NCI-H1417 treated with DMSO at 0.1 percent for 48 hours (cell line): ENCODE results near the gene CPM.
"Not testable (repeated sequence)": the region's sequence is repeated elsewhere in the genome, so short reads cannot be mapped to it uniquely, and the experiment has no call there.

Experiments used
- DNase-seq: peaks from one replicate; lab custom pipeline; 2025; lab: John Stamatoyannopoulos, UW

The CPM gene

DNA sequence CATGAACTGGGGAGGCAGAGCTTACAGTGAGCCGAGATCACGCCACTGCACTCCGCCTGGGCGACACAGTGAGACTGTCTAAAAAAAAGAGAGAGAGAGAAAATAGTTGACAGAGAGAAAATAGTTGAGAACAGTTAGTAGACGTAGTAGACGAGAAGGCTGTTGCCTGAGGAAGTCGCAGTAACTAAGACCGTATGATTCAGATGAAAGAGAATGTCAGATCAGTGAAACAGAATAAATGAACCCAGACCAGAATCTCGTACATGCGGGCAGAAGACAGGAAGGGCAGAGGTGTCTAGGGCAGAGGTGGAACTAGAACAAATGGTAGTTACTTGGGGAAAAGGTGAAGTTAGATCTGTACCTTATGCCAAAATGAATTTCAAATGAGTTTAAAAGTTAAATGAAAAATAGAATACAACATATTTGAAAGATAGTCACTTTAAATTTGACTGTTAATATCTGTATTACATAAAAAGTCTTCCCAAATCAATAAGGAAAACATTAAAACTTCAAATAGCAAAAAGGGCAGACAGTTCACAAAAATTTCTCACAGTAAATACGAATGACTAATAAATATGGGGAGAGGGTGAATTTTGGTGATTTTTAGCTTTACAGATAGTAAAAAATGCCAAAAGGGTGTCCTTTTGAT, 107.3 kb downstream of the CPM start:
- no peak for DNase-seq

DNA sequence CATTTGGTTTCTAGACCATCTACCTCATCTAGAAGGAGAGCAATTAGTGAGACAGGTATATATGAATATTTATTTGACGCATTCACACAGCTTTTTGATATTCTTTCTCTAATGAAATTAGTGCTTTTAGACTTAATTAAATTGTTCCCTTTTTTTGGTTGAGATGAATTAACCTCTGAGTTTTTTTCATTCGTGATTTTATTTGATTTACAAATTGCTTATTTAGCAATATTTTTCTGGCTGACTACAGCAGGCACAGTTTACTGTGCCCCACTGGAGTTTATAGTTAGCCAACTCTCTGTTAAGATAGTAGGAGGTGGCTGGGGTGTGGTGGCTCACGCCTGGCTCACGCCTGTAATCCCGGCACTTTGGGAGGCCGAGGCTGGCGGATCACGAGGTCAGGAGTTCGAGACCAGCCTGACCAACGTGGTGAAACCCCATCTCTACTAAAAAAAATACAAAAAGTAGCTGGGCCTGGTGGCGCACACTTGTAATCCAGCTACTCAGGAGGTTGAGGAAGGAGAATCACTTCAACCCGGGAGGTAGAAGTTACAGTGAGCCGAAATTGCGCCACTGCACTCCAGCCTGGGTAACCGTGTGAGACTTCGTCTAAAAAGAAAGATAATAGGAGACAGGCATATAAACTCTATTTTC, 108.2 kb downstream of the CPM start:
- DNase-seq = no peak

- no peak for DNase-seq
Observed at GRCh38 chr12:68824131-68824530, 108.8 kb downstream of the CPM start.

GRCh38 chr12:68823696-68824095, 109.3 kb downstream of the CPM start:
- no peak for DNase-seq

- DNase-seq = no peak
Observed at GRCh38 chr12:68821357-68822188, 111.4 kb downstream of the CPM start.

GRCh38 chr12:68819481-68819880, 113.5 kb downstream of the CPM start:
- DNase-seq = not testable (repeated sequence)

- no peak for DNase-seq
Observed at GRCh38 chr12:68815928-68816800, 116.8 kb downstream of the CPM start.

DNA sequence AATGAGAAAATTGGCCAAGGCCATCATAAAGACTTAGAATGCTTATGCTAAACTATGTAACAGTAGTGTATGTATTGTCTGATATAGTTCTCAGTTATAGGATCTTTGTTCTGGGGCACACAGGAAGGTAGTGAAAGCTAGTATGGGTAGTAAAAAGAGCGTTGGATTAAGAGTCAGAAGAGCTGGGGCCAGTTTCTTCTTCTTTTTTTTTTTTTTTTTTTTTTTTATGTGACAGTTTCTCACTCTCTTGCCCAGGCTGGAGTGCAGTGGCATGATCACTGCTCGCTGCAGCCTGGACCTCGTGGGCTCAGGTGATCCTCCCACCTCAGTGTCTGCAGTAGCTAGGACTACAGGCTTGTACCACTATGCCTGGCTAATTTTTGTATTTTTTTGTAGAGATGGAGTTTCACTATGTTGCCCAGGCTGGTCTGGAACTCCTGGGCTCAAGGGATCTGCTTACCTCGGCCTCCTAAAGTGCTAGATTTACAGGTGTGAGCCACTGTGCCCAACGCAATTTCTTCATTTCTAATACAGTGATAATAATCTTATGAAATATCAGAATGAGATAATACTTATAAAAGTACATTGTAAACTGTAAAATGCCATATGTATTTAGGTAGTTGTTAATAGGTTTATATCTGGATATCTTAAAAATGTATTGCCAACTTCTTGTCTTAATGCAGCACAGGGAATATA, 117.6 kb downstream of the CPM start:
- DNase-seq = no peak

DNA sequence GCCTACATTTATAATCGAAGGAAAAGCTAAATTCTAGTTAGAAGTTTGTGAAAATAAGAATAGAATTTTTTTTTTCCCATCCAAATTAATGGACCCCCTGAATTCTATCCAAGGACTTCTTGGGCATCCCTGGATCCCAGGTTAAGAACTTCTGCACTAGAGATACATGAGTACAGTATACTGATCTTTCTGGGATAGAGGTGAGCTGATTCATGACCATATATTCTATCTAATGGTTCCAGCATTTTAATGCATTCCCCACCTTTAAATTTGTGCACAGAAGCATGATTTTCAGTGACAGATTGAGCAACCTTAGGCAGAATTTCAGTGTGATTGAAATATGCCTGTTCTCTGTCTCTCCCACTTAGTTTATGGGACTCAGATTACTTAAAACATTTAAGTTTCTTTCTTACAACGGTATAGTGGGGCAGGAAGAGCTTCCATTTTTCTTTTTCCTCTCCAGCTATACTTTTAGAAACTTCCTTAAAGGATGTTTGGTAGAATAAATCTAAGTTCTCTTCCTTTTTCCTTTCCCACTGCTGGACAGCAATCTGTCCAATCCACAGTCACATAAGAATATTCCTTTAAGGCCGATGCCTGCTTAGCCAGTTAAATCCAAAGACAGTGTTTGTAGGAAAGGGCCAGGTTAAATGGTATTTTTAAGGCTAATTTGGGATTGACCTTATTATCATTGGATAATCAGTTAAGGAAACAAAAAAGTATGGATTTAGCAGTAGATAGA, 118.3 kb downstream of the CPM start:
- no peak for DNase-seq

- DNase-seq = no peak
Observed at GRCh38 chr12:68813242-68813593, 119.8 kb downstream of the CPM start.

GRCh38 chr12:68812553-68813241, 120.3 kb downstream of the CPM start:
- DNase-seq = no peak

- DNase-seq = not testable (repeated sequence)
Observed at GRCh38 chr12:68811573-68811972, 121.4 kb downstream of the CPM start.

GRCh38 chr12:68810027-68810389, 123.0 kb downstream of the CPM start:
- DNase-seq = not testable (repeated sequence)

- no peak for DNase-seq
Observed at GRCh38 chr12:68809190-68810026, 123.6 kb downstream of the CPM start.

- DNase-seq = peak; percentile 82
Observed at GRCh38 chr12:68808388-68809189, 124.4 kb downstream of the CPM start.

- DNase-seq = peak; percentile 87
Observed at GRCh38 chr12:68807576-68808387, 125.2 kb downstream of the CPM start, which contains the start of gene MDM2. Gene MDM2 (plus strand): TSS chr12:68808177. CDS start chr12:68808478, 301 bp downstream.

GRCh38 chr12:68807274-68807575, 125.7 kb downstream of the CPM start:
- DNase-seq = not testable (repeated sequence)
